Liver (tissue), 2 donors: ENCODE results near the gene UGT2B11.
"Not testable (repeated sequence)": the region's sequence is repeated elsewhere in the genome, so short reads cannot be mapped to it uniquely, and the experiment has no call there.

Experiments
- FOXA1 ChIP-seq: IDR thresholded peaks from 2 replicates; pipeline ENCODE4 v1.6.1; 2016; ENCODE audit warnings: antibody characterized with exemption
- TF ChIP-seq, protein P1 (sequence below): fragments of 150-350 bp; IDR thresholded peaks from 2 replicates; pipeline ENCODE4 v1.5.1; 2017; ENCODE audit warnings: improper control_type of control experiment, low read depth, low read length; ENCODE audit not compliant: missing input control
- donor health status: healthy.

- TF ChIP-seq, protein P1, sequence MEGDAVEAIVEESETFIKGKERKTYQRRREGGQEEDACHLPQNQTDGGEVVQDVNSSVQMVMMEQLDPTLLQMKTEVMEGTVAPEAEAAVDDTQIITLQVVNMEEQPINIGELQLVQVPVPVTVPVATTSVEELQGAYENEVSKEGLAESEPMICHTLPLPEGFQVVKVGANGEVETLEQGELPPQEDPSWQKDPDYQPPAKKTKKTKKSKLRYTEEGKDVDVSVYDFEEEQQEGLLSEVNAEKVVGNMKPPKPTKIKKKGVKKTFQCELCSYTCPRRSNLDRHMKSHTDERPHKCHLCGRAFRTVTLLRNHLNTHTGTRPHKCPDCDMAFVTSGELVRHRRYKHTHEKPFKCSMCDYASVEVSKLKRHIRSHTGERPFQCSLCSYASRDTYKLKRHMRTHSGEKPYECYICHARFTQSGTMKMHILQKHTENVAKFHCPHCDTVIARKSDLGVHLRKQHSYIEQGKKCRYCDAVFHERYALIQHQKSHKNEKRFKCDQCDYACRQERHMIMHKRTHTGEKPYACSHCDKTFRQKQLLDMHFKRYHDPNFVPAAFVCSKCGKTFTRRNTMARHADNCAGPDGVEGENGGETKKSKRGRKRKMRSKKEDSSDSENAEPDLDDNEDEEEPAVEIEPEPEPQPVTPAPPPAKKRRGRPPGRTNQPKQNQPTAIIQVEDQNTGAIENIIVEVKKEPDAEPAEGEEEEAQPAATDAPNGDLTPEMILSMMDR: not testable (repeated sequence)
- TF ChIP-seq FOXA1: not testable (repeated sequence)
Observed at GRCh38 chr4:69218491-69218890, 3.9 kb upstream of the UGT2B11 start.
